Esophagus muscularis mucosa (tissue), 4 donors: ENCODE measurements around the gene KCNAB1.

Experiments
- EP300 ChIP-seq: sonication (generic); formaldehyde crosslinking; IDR thresholded peaks from one replicate; pipeline ENCODE4 v1.6.1; 2017; ENCODE audit warnings: antibody characterized with exemption
- POLR2A ChIP-seq: fragments of 450-650 bp; IDR thresholded peaks from one replicate; pipeline ENCODE4 v1.6.1; 2017; ENCODE audit warnings: antibody characterized with exemption, moderate library complexity, mild to moderate bottlenecking, low read depth
- POLR2AphosphoS5 ChIP-seq, 2 donors: sonication (generic); formaldehyde crosslinking; IDR thresholded peaks; one replicate each; pipeline ENCODE4 v1.6.1; 2017; ENCODE audit warnings: antibody characterized with exemption in 2 of 2
- TF ChIP-seq, protein P1 (sequence below), 3 experiments: fragments of 200-600 bp in 2 of 3; fragments of 450-650 bp in 1 of 3; sonication (generic) in 2 of 3; IDR thresholded peaks; one replicate each; pipeline ENCODE4 v1.5.1; 2017 to 2019; ENCODE audit warnings: antibody characterized with exemption in 3 of 3, mild to moderate bottlenecking in 2 of 3, moderate library complexity in 1 of 3

DNA sequence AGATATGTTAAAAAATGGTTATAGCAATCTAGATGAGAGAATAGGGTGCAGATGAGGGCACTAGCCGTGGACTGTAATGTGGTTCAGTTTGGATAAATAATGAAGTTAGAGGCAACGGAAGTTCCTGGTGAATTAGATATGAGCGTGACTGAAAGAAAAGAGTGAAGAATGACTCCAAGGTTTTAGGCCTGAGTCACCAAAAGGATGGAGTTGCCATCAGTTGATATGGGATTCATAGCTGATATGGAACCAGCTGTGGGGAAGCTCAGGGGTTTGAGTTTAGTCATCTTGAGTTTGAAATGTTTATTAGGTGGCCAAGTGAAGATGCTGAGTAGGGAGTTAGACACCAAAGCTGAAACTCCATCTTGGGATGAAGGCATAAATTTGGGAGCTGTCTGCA lies 368.4 kb downstream of the KCNAB1 start:
- TF ChIP-seq, protein P1, sequence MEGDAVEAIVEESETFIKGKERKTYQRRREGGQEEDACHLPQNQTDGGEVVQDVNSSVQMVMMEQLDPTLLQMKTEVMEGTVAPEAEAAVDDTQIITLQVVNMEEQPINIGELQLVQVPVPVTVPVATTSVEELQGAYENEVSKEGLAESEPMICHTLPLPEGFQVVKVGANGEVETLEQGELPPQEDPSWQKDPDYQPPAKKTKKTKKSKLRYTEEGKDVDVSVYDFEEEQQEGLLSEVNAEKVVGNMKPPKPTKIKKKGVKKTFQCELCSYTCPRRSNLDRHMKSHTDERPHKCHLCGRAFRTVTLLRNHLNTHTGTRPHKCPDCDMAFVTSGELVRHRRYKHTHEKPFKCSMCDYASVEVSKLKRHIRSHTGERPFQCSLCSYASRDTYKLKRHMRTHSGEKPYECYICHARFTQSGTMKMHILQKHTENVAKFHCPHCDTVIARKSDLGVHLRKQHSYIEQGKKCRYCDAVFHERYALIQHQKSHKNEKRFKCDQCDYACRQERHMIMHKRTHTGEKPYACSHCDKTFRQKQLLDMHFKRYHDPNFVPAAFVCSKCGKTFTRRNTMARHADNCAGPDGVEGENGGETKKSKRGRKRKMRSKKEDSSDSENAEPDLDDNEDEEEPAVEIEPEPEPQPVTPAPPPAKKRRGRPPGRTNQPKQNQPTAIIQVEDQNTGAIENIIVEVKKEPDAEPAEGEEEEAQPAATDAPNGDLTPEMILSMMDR (IDR thresholded peaks at IDR 0.05), result no peak
- TF ChIP-seq POLR2AphosphoS5 (IDR thresholded peaks at IDR 0.05) (no peak), EP300 (no peak), POLR2A (no peak)
